ENCODE measurements around the gene SETMAR. TPM values are rescaled to one million over a fixed set of nuclear protein-coding genes. Genes with fewer than 3 reads are reported as not detected.
A peak's percentile ranks its signal among the peaks of the same experiment; 100 is the strongest.

SETMAR gene
- total and polyA plus RNA-seq, 2 of the 4 experiments (the other 2 are of a cell fraction) = 12.7 to 18.1 TPM

DNA sequence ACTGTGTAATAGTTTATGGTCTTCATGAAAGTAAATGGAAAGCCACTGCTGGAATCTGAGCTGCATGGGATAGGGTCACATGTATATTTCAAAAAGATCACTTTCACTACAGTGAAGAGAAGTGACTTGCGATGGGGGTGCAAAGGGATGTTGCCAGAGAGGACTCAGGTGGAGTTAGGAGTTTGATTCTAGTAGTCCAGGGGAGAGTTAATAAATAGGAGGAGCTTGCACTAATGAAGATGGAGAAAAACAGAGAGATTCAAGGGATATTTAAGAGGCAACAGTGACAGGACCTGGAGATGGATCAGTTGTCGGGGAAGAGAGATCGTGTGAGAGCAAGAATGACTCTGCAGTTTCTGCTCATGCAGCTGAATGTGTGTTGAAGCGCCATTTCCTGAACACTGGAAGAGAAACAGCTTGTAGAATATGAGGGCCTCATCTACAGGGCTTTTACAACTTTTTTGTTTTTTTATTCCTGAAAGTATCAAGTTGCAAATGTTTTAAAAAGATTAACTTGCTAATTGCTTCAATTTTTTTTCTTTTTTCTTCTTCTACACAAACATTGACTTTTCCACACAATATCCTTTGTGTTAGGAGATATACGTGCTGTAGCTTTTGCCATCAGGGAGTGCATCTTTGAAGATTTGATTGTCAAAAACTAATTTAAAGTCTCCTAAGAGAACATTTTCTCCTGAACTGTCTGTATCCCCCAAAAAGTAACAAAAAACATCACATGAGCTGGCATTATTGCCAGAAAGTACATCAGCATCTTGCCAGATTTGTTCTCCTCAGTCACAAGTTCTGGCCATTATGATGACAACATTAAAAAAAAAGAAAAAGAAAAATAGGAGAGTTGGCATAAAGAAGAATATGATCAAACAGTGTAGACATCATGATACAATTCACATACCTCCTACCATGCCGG, 37.5 kb downstream of the SETMAR start:
- Histone ChIP-seq H2BK15ac (ENCODE audit: low read depth, low read length) (no peak overlapping the region), H4K5ac (ENCODE audit: low read depth, low read length) (peak overlapping the region; percentile 18), H3K9me1 (ENCODE audit: insufficient read depth, low read length) (no peaks in the 10 kb centered on the region), H3K56ac (ENCODE audit: extremely low read depth, insufficient read depth, low read length) (no peak overlapping the region), H3K4me1 (ENCODE audit: control insufficient read depth, insufficient read depth, low read length) (peaks cover 10% of the 10 kb centered on the region), H3K9me3 (ENCODE audit: control insufficient read depth, insufficient read depth, low read length) (no peaks in the 10 kb centered on the region), H4K20me1 (ENCODE audit: insufficient read depth, low read length) (no peaks in the 10 kb centered on the region), H2AK5ac (ENCODE audit: low read depth, low read length) (no peak overlapping the region), H3K18ac (ENCODE audit: low read depth, low read length) (peak overlapping the region; percentile 60), H3K4me3 (ENCODE audit: insufficient read depth, low read depth, low read length) (no peak overlapping the region), H3K23ac (ENCODE audit: low read depth, low read length) (no peak overlapping the region), H2BK120ac (ENCODE audit: low read depth, low read length) (no peak overlapping the region), H4K91ac (ENCODE audit: insufficient read depth, low read depth, low read length) (no peak overlapping the region), H2BK5ac (ENCODE audit: low read depth, low read length, poor library complexity, severe bottlenecking) (no peak overlapping the region), H3K14ac (replicated peaks; ENCODE audit: low read depth, low read length) (no peak overlapping the region), H3K9ac (ENCODE audit: low read depth, low read length) (no peak overlapping the region), H4K8ac (ENCODE audit: low read depth in 2 of 2, low read length in 2 of 2) (no peak overlapping the region), H3K27ac (ENCODE audit: insufficient read depth, low read length) (no peak overlapping the region; the same call in 1 of the 2 replicates), H2BK20ac (ENCODE audit: low read depth, low read length) (no peak overlapping the region), H2AFZ (replicated peaks; ENCODE audit: low read length, poor library complexity) (no peak overlapping the region), H3K27me3 (ENCODE audit: control insufficient read depth, insufficient read depth, low read length) (no peaks in the 10 kb centered on the region), H3K4me2 (ENCODE audit: low read depth, low read length) (0 out of 2 replicates have a peak overlapping the region, but pooled peaks have one; percentile 1), H3K36me3 (ENCODE audit: control insufficient read depth, insufficient read depth, low read length) (no peaks in the 10 kb centered on the region), H3K79me1 (ENCODE audit: low read depth in 1 of 2, low read length in 2 of 2) (no peaks in the 10 kb centered on the region), H3K4ac (ENCODE audit: low read depth, low read length) (no peak overlapping the region), H2AK9ac (replicated peaks; ENCODE audit: low read depth, low read length, poor library complexity) (no peak overlapping the region)
- in situ Hi-C loops (cut with MboI; ENCODE audit: low sequenced_read_pairs) = no loop called here
- dilution Hi-C loops (cut with HindIII; ENCODE audit: low sequenced_read_pairs, unreplicated experiment) = no loop called here
- WGBS, 2 experiments (ENCODE audit: extremely low coverage in 2 of 2, insufficient read length in 1 of 2) = 20% methylated on average over 1 of the region's 6 CpGs; no CpG with 5 or more reads in 1 of the 2 experiments
- CTCF ChIA-PET = interaction anchor here (1.2 to 2.3 kb wide), 2 partner anchors 11 to 293 kb away, joined by 9 to 12 read pairs; no protein-coding TSS in a partner anchor
- intact Hi-C loops (cut with micrococcal nuclease) = no loop called here
- no peak for ATAC-seq (ENCODE audit: low read depth)
- TF ChIP-seq BHLHE40 (IDR thresholded peaks at IDR 0.05; ENCODE audit: low read depth, low read length) (no peak), MAFK (IDR thresholded peaks at IDR 0.05; ENCODE audit: low read depth, low read length) (no peak), NFE2L2 (IDR thresholded peaks at IDR 0.05; ENCODE audit: low read depth, low read length) (peak; percentile 72), RFX5 (IDR thresholded peaks at IDR 0.05; ENCODE audit: low read depth, low read length) (no peak)
- TF ChIP-seq, protein P1, sequence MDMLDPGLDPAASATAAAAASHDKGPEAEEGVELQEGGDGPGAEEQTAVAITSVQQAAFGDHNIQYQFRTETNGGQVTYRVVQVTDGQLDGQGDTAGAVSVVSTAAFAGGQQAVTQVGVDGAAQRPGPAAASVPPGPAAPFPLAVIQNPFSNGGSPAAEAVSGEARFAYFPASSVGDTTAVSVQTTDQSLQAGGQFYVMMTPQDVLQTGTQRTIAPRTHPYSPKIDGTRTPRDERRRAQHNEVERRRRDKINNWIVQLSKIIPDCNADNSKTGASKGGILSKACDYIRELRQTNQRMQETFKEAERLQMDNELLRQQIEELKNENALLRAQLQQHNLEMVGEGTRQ (IDR thresholded peaks at IDR 0.05; ENCODE audit: low read depth, low read length) = no peak
- no TSS peak for BruUV-seq (replicated peaks)
- no peak for DNase-seq
- POLR2A ChIA-PET (ENCODE audit: unreplicated experiment) = no interaction called here

Data from IMR-90 (cell line).